ENCODE results near the gene TMEM140. TPM values are rescaled to one million over a fixed set of nuclear protein-coding genes. Genes with fewer than 3 reads are reported as not detected.

Gene TMEM140
- total RNA-seq, 2 donors from 2014 or later = not detected

DNA sequence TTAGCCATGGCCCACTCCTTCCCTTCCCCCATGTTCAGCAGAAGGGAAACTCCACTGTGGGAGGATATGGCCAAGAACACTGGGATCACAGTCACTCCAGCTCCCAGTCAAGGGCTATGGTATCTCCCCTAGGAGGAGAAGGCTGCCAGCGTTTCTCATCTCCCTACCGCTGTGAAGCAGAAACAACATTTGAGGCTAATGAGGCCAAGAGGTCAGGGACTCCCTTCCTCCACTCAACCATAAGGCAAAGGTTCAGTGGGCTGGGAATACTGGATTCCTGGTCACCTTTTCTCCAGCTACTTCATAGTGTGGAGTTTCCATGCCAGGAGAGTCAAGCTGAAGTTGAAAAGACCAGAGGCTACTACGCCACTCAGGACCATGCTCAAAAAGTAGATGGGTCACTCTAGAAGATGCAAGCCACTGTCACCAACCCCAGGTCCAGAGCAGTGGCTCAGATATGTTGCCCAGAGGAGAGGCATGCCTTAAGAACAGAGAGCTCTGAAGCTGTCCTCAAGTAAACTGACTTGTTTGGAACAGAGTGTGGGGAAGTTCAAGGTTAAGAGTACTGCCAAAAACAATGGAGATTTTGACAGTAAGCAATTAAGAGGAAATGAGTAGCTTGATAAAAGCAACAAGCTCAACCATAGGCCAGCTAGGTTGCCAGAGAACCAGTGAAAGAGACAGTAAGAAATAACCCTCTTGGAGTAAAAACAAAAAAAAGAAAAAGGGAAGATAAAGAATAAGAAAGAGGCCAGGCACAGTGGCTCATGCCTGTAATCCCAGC lies 3.8 kb upstream of the TMEM140 start:
- Histone ChIP-seq H3K9me3 (ENCODE audit: control insufficient read depth, low read length) (no peaks in the 10 kb centered on the region), H3K4me1 (ENCODE audit: control insufficient read depth, insufficient read depth, low read length) (no peaks in the 10 kb centered on the region), H3K4me3 (ENCODE audit: low read length) (no peak overlapping the region), H3K36me3 (ENCODE audit: control insufficient read depth, insufficient read depth, low read length) (no peaks in the 10 kb centered on the region), H3K27ac (ENCODE audit: low read depth, low read length) (no peak overlapping the region), H3K9ac (ENCODE audit: extremely low read depth, low read length, poor library complexity, severe bottlenecking) (no peak overlapping the region), H3K27me3 (ENCODE audit: control insufficient read depth, insufficient read depth, low read length, poor library complexity, severe bottlenecking) (no peaks in the 10 kb centered on the region)
- H3K27me3 Mint-ChIP-seq (ENCODE audit: insufficient read depth) = peaks cover 3% of the 10 kb centered on the region
- H3K36me3 Mint-ChIP-seq (ENCODE audit: low read depth) = no peaks in the 10 kb centered on the region
- H3K4me3 Mint-ChIP-seq = no peak overlapping the region
- 87 to 100% methylated on average over 1 to 3 of the region's 3 CpGs for WGBS, 2 experiments (ENCODE audit: insufficient coverage in 1 of 2, insufficient read length in 1 of 2)
- H3K9me3 Mint-ChIP-seq = no peaks in the 10 kb centered on the region
- H3K4me1 Mint-ChIP-seq = no peaks in the 10 kb centered on the region
- TF ChIP-seq, protein P1, sequence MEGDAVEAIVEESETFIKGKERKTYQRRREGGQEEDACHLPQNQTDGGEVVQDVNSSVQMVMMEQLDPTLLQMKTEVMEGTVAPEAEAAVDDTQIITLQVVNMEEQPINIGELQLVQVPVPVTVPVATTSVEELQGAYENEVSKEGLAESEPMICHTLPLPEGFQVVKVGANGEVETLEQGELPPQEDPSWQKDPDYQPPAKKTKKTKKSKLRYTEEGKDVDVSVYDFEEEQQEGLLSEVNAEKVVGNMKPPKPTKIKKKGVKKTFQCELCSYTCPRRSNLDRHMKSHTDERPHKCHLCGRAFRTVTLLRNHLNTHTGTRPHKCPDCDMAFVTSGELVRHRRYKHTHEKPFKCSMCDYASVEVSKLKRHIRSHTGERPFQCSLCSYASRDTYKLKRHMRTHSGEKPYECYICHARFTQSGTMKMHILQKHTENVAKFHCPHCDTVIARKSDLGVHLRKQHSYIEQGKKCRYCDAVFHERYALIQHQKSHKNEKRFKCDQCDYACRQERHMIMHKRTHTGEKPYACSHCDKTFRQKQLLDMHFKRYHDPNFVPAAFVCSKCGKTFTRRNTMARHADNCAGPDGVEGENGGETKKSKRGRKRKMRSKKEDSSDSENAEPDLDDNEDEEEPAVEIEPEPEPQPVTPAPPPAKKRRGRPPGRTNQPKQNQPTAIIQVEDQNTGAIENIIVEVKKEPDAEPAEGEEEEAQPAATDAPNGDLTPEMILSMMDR (conservative IDR thresholded peaks at IDR 0.05) = no peak
- H3K27ac Mint-ChIP-seq = no peak overlapping the region
- DNase-seq = no peak

- no peak overlapping the region for H3K4me3 ChIP-seq (ENCODE audit: low read length)
- TF ChIP-seq, protein P1 (conservative IDR thresholded peaks at IDR 0.05) = no peak
- no peak overlapping the region for H3K9ac ChIP-seq (ENCODE audit: extremely low read depth, low read length, poor library complexity, severe bottlenecking)
- no peaks in the 10 kb centered on the region for H3K36me3 Mint-ChIP-seq (ENCODE audit: low read depth)
- no peaks in the 10 kb centered on the region for H3K4me1 ChIP-seq (ENCODE audit: control insufficient read depth, insufficient read depth, low read length)
- no peaks in the 10 kb centered on the region for H3K27me3 ChIP-seq (ENCODE audit: control insufficient read depth, insufficient read depth, low read length, poor library complexity, severe bottlenecking)
- 89 to 92% methylated on average over 6 of the region's 6 CpGs for WGBS, 2 experiments (ENCODE audit: insufficient coverage in 1 of 2, insufficient read length in 1 of 2)
- H3K36me3 ChIP-seq (ENCODE audit: control insufficient read depth, insufficient read depth, low read length) = no peaks in the 10 kb centered on the region
- H3K27ac Mint-ChIP-seq = no peak overlapping the region
- H3K4me3 Mint-ChIP-seq = no peak overlapping the region
- H3K4me1 Mint-ChIP-seq = no peaks in the 10 kb centered on the region
- DNase-seq = no peak
- no peaks in the 10 kb centered on the region for H3K9me3 Mint-ChIP-seq
- H3K27ac ChIP-seq (ENCODE audit: low read depth, low read length) = no peak overlapping the region
- no peaks in the 10 kb centered on the region for H3K9me3 ChIP-seq (ENCODE audit: control insufficient read depth, low read length)
- no peaks in the 10 kb centered on the region for H3K27me3 Mint-ChIP-seq (ENCODE audit: insufficient read depth)
These were observed 452 bp upstream of the TMEM140 start for GRCh38 chr7:135147341-135147898.

- TF ChIP-seq, protein P1 (conservative IDR thresholded peaks at IDR 0.05) = no peak
- H3K4me1 ChIP-seq (ENCODE audit: control insufficient read depth, insufficient read depth, low read length) = no peaks in the 10 kb centered on the region
- no peak overlapping the region for H3K27ac Mint-ChIP-seq
- H3K36me3 Mint-ChIP-seq (ENCODE audit: low read depth) = peaks cover 4% of the 10 kb centered on the region
- no peak overlapping the region for H3K27ac ChIP-seq (ENCODE audit: low read depth, low read length)
- no peaks in the 10 kb centered on the region for H3K27me3 Mint-ChIP-seq (ENCODE audit: insufficient read depth)
- no peak overlapping the region for H3K9ac ChIP-seq (ENCODE audit: extremely low read depth, low read length, poor library complexity, severe bottlenecking)
- no peak overlapping the region for H3K4me3 ChIP-seq (ENCODE audit: low read length)
- no peak for DNase-seq
- no peaks in the 10 kb centered on the region for H3K27me3 ChIP-seq (ENCODE audit: control insufficient read depth, insufficient read depth, low read length, poor library complexity, severe bottlenecking)
- no peak overlapping the region for H3K4me3 Mint-ChIP-seq
- 90 to 92% methylated on average over 8 of the region's 8 CpGs for WGBS, 2 experiments (ENCODE audit: insufficient coverage in 1 of 2, insufficient read length in 1 of 2)
- no peaks in the 10 kb centered on the region for H3K36me3 ChIP-seq (ENCODE audit: control insufficient read depth, insufficient read depth, low read length)
- H3K4me1 Mint-ChIP-seq = no peaks in the 10 kb centered on the region
- peaks cover 22% of the 10 kb centered on the region for H3K9me3 Mint-ChIP-seq
- peaks cover 5% of the 10 kb centered on the region for H3K9me3 ChIP-seq (ENCODE audit: control insufficient read depth, low read length)
These were observed 2.4 kb downstream of the TMEM140 start for GRCh38 chr7:135150072-135150782.
